HFFc6 (cell line): ENCODE measurements around the gene SUOX. TPM values are rescaled to one million over a fixed set of nuclear protein-coding genes. Genes with fewer than 3 reads are reported as not detected.

Experiments used
- DNase-seq: peaks from one replicate; pipeline ENCODE4 v3.0.0-alpha.2; 2018
- H3K27ac Mint-ChIP-seq: 2 replicates; pipeline ENCODE4 v1.8.0; 2020; ENCODE audit warnings: mild to moderate bottlenecking, mixed read lengths
- H3K27me3 Mint-ChIP-seq: 2 replicates; pipeline ENCODE4 v1.8.0; 2021; ENCODE audit warnings: mild to moderate bottlenecking, moderate library complexity, mixed read lengths; ENCODE audit not compliant: insufficient read depth
- H3K36me3 Mint-ChIP-seq: 2 replicates; pipeline ENCODE4 v1.8.0; 2021; ENCODE audit warnings: low read depth, mixed read lengths
- H3K4me1 Mint-ChIP-seq: 2 replicates; pipeline ENCODE4 v1.8.0; 2020; ENCODE audit warnings: low read depth, mixed read lengths
- H3K4me3 Mint-ChIP-seq: 2 replicates; pipeline ENCODE4 v1.8.0; 2020; ENCODE audit warnings: mild to moderate bottlenecking, moderate library complexity, mixed read lengths
- H3K9me3 Mint-ChIP-seq: 2 replicates; pipeline ENCODE4 v1.8.0; 2020; ENCODE audit warnings: mild to moderate bottlenecking, mixed read lengths
- CTCF ChIP-seq: fragments of 200-600 bp; sonication (generic); IDR thresholded peaks from 2 replicates; pipeline ENCODE4 v1.5.0; 2021; ENCODE audit warnings: antibody characterized with exemption, mild to moderate bottlenecking
- total RNA-seq, 6 experiments: library from RNA; stranded (reverse); fragmentation: NEBNext Ultra II Directional; extraction: Animal tissue kit (Norgen Biotek cat#: 25700); gene quantifications; 2 replicates in 1 of 6; 3 replicates in 5 of 6; pipeline ENCODE4 v1.2.3, GENCODE V29; 2021

The SUOX gene
- total RNA-seq, 6 experiments from 2014 or later: 15.2 to 19.4 (median 17.0) TPM

GRCh38 chr12:56010111-56010570 lies 13.1 kb downstream of the SUOX start:
- TF ChIP-seq CTCF: no peak
- Mint-ChIP-seq H3K4me1 (peaks cover 19% of the 10 kb centered on the region), H3K36me3 (no peaks in the 10 kb centered on the region), H3K4me3 (no peak overlapping the region), H3K27me3 (peaks cover 1% of the 10 kb centered on the region; the same call in 1 of the 2 replicates), H3K9me3 (no peaks in the 10 kb centered on the region), H3K27ac (no peak overlapping the region)
- DNase-seq: no peak

DNA sequence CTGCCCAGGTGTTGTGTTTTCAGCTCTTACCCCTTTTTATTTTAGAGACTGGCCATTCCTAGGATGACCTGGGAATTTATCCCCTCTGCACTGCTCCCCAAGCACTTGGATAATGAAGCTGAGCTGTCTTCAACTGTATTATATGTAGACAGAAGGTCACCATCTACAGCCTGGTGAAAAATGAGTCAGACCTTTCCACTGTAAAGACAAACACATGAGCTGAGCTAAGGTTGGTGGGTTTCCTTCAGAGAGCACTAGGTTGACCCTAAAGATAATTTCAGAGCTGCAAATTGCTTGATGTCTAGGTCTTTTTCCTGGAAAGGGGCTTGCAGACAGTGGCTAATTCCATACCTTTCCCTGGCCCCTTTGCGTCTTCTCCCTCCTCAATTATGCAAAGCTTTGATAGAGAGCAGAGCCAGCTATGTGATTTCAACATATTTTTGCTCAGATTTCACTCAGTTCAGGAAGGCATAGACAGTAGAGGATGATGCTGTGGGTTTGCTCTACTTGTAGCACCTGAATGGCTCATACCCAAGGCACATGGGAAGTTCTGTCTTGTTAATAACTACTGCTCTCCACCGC lies 14.5 kb downstream of the SUOX start:
- no peak overlapping the region for H3K27ac Mint-ChIP-seq
- peaks cover 1% of the 10 kb centered on the region; the same call in 1 of the 2 replicates for H3K27me3 Mint-ChIP-seq
- H3K9me3 Mint-ChIP-seq: no peaks in the 10 kb centered on the region

DNA sequence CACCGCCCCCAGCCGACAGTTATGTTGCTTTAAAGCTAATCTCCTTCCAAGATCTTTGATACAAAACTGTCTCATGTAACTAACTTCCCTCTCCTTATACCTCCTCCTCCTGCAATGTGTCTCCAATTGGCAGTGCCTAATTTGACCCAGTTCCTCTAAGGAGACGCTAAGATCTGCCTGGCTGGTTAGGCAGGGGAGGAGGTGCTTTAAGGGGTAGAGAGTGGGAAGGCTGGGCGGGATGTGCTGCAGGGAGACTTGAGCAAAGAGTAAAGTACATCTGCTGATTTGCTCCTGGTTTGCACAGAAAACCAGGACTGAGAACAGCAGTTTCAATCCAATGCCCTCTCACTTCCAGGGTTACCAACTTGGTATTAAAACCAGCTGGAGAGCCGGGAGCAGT lies 16.4 kb downstream of the SUOX start:
- TF ChIP-seq CTCF: no peak
- H3K27ac Mint-ChIP-seq: no peak overlapping the region
- H3K9me3 Mint-ChIP-seq: no peaks in the 10 kb centered on the region
- H3K4me1 Mint-ChIP-seq: 0 out of 2 replicates have a peak, but pooled peaks cover 6% of the 10 kb centered on the region
- no peaks in the 10 kb centered on the region for H3K27me3 Mint-ChIP-seq
- H3K36me3 Mint-ChIP-seq: no peaks in the 10 kb centered on the region
- H3K4me3 Mint-ChIP-seq: no peak overlapping the region
- no peak for DNase-seq

More for the DNA sequence above, 14.5 kb downstream of the SUOX start:
- H3K4me3 Mint-ChIP-seq: no peak overlapping the region
- no peaks in the 10 kb centered on the region for H3K36me3 Mint-ChIP-seq
- no peak for TF ChIP-seq CTCF
- H3K4me1 Mint-ChIP-seq: peaks cover 19% of the 10 kb centered on the region
- DNase-seq: no peak

GRCh38 chr12:56014205-56014604 lies 17.1 kb downstream of the SUOX start:
- 0 out of 2 replicates have a peak, but pooled peaks cover under 1% of the 10 kb centered on the region for H3K4me1 Mint-ChIP-seq

DNA sequence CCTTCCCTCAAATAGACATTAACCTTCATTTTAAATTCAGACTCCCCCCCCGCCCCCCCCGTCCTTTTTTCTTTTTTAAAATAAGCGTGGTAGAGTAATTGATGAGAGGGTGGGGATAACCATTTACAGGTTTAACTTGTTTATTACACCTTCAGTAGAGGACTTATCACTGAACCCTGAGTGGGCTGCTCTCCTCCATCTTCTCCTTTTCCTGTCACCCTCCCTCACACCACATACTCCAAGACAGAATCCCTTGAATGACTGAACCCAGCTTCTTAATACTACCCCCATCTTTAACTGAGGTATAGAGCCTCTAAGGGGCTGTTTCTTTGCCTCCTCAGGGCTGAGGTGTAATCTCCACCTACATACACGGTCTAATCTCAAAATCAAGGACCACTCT lies 20.1 kb downstream of the SUOX start:
- Mint-ChIP-seq H3K9me3 (no peaks in the 10 kb centered on the region), H3K27ac (no peak overlapping the region), H3K36me3 (no peaks in the 10 kb centered on the region), H3K4me3 (no peak overlapping the region), H3K4me1 (peaks cover 10% of the 10 kb centered on the region; the same call in 1 of the 2 replicates), H3K27me3 (no peaks in the 10 kb centered on the region)
- no peak for DNase-seq
- no peak for TF ChIP-seq CTCF

More at GRCh38 chr12:56014205-56014604, 17.1 kb downstream of the SUOX start:
- no peaks in the 10 kb centered on the region for H3K27me3 Mint-ChIP-seq
- H3K9me3 Mint-ChIP-seq: no peaks in the 10 kb centered on the region
- H3K36me3 Mint-ChIP-seq: no peaks in the 10 kb centered on the region
- DNase-seq: no peak
- TF ChIP-seq CTCF: no peak
- no peak overlapping the region for H3K4me3 Mint-ChIP-seq
- H3K27ac Mint-ChIP-seq: no peak overlapping the region
